ENCODE results near the gene CLNK.

CLNK gene

GRCh38 chr4:10671366-10671765, 13.2 kb downstream of the CLNK start:
- Histone ChIP-seq H3K27me3 (ENCODE audit: insufficient read depth, low read length) (no peaks in the 10 kb centered on the region), H3K36me3 (ENCODE audit: insufficient read depth, low read length) (no peaks in the 10 kb centered on the region), H3K4me1 (ENCODE audit: insufficient read depth, low read length) (no peaks in the 10 kb centered on the region), H2AFZ (ENCODE audit: low read depth, low read length) (no peak overlapping the region), H3K9me3 (ENCODE audit: low read length) (no peaks in the 10 kb centered on the region), H3K4me3 (ENCODE audit: low read length) (no peak overlapping the region)

DNA sequence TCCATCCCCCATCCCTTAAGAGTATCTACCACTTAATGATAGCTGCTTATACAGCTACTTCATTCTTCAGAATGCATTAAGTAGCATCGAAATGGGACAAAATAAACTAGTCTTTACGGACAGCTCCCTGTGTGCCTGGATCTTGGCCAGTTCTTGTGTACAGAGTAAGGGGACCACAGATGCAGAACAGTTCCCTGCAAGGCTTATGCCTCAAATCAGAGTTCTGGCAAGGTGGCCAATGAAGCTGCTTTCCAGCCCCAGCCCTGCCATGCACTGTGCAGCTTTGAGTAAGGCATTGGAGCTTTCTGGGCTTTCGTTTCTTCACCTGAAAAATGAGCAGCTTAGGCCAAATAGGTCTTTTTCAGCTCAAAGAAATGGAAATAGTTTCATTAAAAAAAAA, 14.2 kb downstream of the CLNK start:
- Histone ChIP-seq H2AFZ (ENCODE audit: low read depth, low read length) (no peak overlapping the region), H3K36me3 (ENCODE audit: insufficient read depth, low read length) (no peaks in the 10 kb centered on the region), H3K4me3 (ENCODE audit: low read length) (no peak overlapping the region), H3K27me3 (ENCODE audit: insufficient read depth, low read length) (no peaks in the 10 kb centered on the region), H3K9me3 (ENCODE audit: low read length) (no peaks in the 10 kb centered on the region), H3K4me1 (ENCODE audit: insufficient read depth, low read length) (no peaks in the 10 kb centered on the region)

GRCh38 chr4:10667701-10668326, 16.8 kb downstream of the CLNK start:
- Histone ChIP-seq H3K27me3 (ENCODE audit: insufficient read depth, low read length) (no peaks in the 10 kb centered on the region), H3K4me3 (ENCODE audit: low read length) (no peak overlapping the region), H2AFZ (ENCODE audit: low read depth, low read length) (no peak overlapping the region), H3K4me1 (ENCODE audit: insufficient read depth, low read length) (no peaks in the 10 kb centered on the region), H3K9me3 (ENCODE audit: low read length) (no peaks in the 10 kb centered on the region), H3K36me3 (ENCODE audit: insufficient read depth, low read length) (no peaks in the 10 kb centered on the region)

DNA sequence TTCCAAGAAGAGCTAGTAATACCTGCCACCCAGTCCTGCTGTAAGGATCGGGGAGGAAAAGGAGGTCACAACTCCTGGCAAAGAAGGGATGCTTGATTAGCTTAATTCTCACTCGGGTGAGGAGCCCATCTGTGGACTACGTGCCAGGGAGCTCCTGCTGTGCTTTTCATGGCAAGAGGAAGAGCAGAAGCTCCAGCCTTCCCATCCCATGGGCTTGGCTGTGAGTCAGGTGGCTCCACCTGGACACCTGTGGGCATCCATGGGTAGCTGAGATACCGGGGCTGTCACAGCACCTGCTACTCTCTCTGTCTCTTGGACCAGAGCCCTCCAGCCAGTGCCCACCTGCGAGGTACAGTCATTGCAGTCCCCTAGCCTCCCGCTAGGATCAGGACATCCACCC, 18.0 kb downstream of the CLNK start:
- no peaks in the 10 kb centered on the region for H3K4me1 ChIP-seq (ENCODE audit: insufficient read depth, low read length)
- no peaks in the 10 kb centered on the region for H3K9me3 ChIP-seq (ENCODE audit: low read length)
- H3K4me3 ChIP-seq (ENCODE audit: low read length) = no peak overlapping the region
- no peaks in the 10 kb centered on the region for H3K36me3 ChIP-seq (ENCODE audit: insufficient read depth, low read length)
- H2AFZ ChIP-seq (ENCODE audit: low read depth, low read length) = no peak overlapping the region
- H3K27me3 ChIP-seq (ENCODE audit: insufficient read depth, low read length) = no peaks in the 10 kb centered on the region

DNA sequence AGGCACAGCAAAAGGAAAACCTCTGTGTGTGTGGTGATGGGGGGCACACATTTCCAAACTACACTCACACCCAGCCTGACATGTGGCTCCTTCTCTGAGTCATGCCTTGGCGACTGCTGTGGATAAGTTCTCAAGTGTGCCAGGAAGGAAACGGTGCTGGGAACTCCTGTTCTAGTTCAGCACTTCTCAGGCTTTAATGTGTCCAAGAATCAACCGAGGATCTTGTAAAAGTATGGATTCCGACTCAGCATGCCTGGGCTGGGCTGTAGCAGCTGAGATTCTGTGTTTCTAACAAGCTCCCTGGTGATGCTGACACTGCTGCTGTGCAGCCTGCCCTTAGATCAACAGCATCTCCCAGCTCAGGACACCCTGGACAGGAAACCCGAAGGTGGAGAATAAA, 20.2 kb downstream of the CLNK start:
- H3K9me3 ChIP-seq (ENCODE audit: low read length) = no peaks in the 10 kb centered on the region
- no peaks in the 10 kb centered on the region for H3K27me3 ChIP-seq (ENCODE audit: insufficient read depth, low read length)
- no peak overlapping the region for H3K4me3 ChIP-seq (ENCODE audit: low read length)
- H3K36me3 ChIP-seq (ENCODE audit: insufficient read depth, low read length) = no peaks in the 10 kb centered on the region
- H2AFZ ChIP-seq (ENCODE audit: low read depth, low read length) = no peak overlapping the region
- H3K4me1 ChIP-seq (ENCODE audit: insufficient read depth, low read length) = no peaks in the 10 kb centered on the region

- H3K36me3 ChIP-seq (ENCODE audit: insufficient read depth, low read length) = no peaks in the 10 kb centered on the region
- no peaks in the 10 kb centered on the region for H3K9me3 ChIP-seq (ENCODE audit: low read length)
- no peak overlapping the region for H2AFZ ChIP-seq (ENCODE audit: low read depth, low read length)
- no peaks in the 10 kb centered on the region for H3K27me3 ChIP-seq (ENCODE audit: insufficient read depth, low read length)
- H3K4me1 ChIP-seq (ENCODE audit: insufficient read depth, low read length) = no peaks in the 10 kb centered on the region
- no peak overlapping the region for H3K4me3 ChIP-seq (ENCODE audit: low read length)
Measured at GRCh38 chr4:10662937-10663336, 21.6 kb downstream of the CLNK start.

- no peak overlapping the region for H3K4me3 ChIP-seq (ENCODE audit: low read length)
- no peaks in the 10 kb centered on the region for H3K4me1 ChIP-seq (ENCODE audit: insufficient read depth, low read length)
- no peaks in the 10 kb centered on the region for H3K36me3 ChIP-seq (ENCODE audit: insufficient read depth, low read length)
- H2AFZ ChIP-seq (ENCODE audit: low read depth, low read length) = no peak overlapping the region
- no peaks in the 10 kb centered on the region for H3K9me3 ChIP-seq (ENCODE audit: low read length)
- no peaks in the 10 kb centered on the region for H3K27me3 ChIP-seq (ENCODE audit: insufficient read depth, low read length)
Measured at GRCh38 chr4:10661047-10661446, 23.5 kb downstream of the CLNK start.

DNA sequence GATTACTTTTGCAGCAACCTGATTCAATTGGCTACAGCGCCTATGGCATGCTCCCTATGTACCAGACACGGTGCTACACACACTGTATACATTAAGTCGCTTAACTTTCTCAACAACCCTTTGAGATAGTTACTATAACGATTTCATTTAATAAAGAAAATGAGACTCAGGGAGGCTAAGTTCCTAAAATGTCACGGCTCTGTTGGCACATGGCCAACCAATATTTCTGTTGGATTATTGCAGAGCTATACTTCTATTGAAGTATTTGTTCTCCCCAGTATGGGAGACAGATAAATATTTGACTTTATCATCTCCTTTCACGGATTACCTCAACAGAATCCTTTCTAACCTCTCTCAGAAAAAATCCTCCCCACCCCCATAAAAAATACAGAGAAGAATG, 25.3 kb downstream of the CLNK start:
- H2AFZ ChIP-seq (ENCODE audit: low read depth, low read length) = no peak overlapping the region
- H3K36me3 ChIP-seq (ENCODE audit: insufficient read depth, low read length) = no peaks in the 10 kb centered on the region
- H3K9me3 ChIP-seq (ENCODE audit: low read length) = no peaks in the 10 kb centered on the region
- H3K4me3 ChIP-seq (ENCODE audit: low read length) = no peak overlapping the region
- H3K4me1 ChIP-seq (ENCODE audit: insufficient read depth, low read length) = no peaks in the 10 kb centered on the region
- H3K27me3 ChIP-seq (ENCODE audit: insufficient read depth, low read length) = no peaks in the 10 kb centered on the region

GRCh38 chr4:10656988-10657387, 27.6 kb downstream of the CLNK start:
- H3K4me3 ChIP-seq (ENCODE audit: low read length) = no peak overlapping the region
- no peaks in the 10 kb centered on the region for H3K9me3 ChIP-seq (ENCODE audit: low read length)
- H3K4me1 ChIP-seq (ENCODE audit: insufficient read depth, low read length) = no peaks in the 10 kb centered on the region
- no peak overlapping the region for H2AFZ ChIP-seq (ENCODE audit: low read depth, low read length)
- H3K36me3 ChIP-seq (ENCODE audit: insufficient read depth, low read length) = no peaks in the 10 kb centered on the region
- no peaks in the 10 kb centered on the region for H3K27me3 ChIP-seq (ENCODE audit: insufficient read depth, low read length)

DNA sequence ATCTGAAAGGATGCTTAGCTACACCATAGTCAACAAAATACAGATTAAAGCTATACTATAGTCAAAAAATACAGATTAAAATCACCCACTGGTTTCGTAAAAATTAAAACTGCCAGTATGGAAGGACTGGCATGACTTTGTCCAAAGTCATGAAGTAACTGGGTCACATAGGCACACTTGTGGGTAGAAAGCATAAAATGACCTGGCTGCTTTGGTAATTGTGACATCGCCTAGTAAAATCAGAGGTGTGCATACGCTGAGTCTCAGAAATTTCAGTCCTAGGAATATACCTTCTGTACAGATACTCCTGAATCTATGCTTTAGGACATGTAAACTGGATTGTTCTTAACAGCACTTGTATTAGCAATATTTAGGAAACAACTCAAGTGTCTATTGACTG, 28.1 kb downstream of the CLNK start:
- Histone ChIP-seq H3K4me1 (ENCODE audit: insufficient read depth, low read length) (no peaks in the 10 kb centered on the region), H2AFZ (ENCODE audit: low read depth, low read length) (no peak overlapping the region), H3K36me3 (ENCODE audit: insufficient read depth, low read length) (no peaks in the 10 kb centered on the region), H3K27me3 (ENCODE audit: insufficient read depth, low read length) (no peaks in the 10 kb centered on the region), H3K9me3 (ENCODE audit: low read length) (no peaks in the 10 kb centered on the region), H3K4me3 (ENCODE audit: low read length) (no peak overlapping the region)

- no peaks in the 10 kb centered on the region for H3K9me3 ChIP-seq (ENCODE audit: low read length)
- H3K27me3 ChIP-seq (ENCODE audit: insufficient read depth, low read length) = no peaks in the 10 kb centered on the region
- no peaks in the 10 kb centered on the region for H3K36me3 ChIP-seq (ENCODE audit: insufficient read depth, low read length)
- no peak overlapping the region for H3K4me3 ChIP-seq (ENCODE audit: low read length)
- no peaks in the 10 kb centered on the region for H3K4me1 ChIP-seq (ENCODE audit: insufficient read depth, low read length)
- no peak overlapping the region for H2AFZ ChIP-seq (ENCODE audit: low read depth, low read length)
Measured at GRCh38 chr4:10655968-10656367, 28.6 kb downstream of the CLNK start.

DNA sequence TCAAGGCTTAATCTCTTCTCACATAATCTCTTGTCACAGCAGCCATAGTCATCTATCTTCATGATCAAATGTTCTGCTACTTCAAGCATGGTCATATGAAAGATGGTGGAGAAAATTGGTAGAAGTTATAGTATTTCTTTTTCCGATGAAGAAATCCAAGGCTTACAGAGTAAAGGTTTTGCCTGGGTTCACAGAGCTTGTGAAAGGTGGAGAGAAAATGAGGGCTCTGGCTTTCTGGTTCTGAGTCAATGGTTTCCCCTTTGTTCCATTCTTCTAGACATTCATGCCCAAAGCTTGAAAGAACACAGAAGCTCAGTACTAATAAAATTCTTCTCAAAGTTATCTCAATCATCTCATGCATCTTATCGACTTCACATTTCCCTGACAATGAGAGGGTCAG, 36.1 kb downstream of the CLNK start:
- no peaks in the 10 kb centered on the region for H3K36me3 ChIP-seq (ENCODE audit: insufficient read depth, low read length)
- H3K27me3 ChIP-seq (ENCODE audit: insufficient read depth, low read length) = no peaks in the 10 kb centered on the region
- H2AFZ ChIP-seq (ENCODE audit: low read depth, low read length) = no peak overlapping the region
- H3K4me3 ChIP-seq (ENCODE audit: low read length) = no peak overlapping the region
- H3K9me3 ChIP-seq (ENCODE audit: low read length) = no peaks in the 10 kb centered on the region
- H3K4me1 ChIP-seq (ENCODE audit: insufficient read depth, low read length) = peaks cover 3% of the 10 kb centered on the region

DNA sequence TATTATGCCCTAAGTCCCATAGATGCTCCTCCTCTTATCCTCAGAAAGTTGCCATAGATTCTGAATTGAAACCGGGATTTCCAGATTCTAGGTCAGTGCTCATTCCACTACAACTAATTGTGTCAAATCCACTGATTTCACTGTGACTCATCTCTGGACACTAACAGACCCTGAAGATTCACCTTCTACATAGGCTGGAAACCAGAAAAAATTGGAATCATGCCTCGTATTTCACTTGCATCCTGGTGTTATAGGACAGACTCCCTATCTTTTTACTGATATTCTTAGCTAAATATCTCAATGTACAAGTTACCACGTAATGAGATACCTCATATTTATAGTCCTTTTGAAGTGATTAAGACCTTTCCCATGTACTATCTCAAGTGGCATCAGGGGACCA, 36.7 kb downstream of the CLNK start:
- peaks cover 3% of the 10 kb centered on the region for H3K4me1 ChIP-seq (ENCODE audit: insufficient read depth, low read length)

More for the DNA sequence above, 36.7 kb downstream of the CLNK start:
- H3K9me3 ChIP-seq (ENCODE audit: low read length) = no peaks in the 10 kb centered on the region
- H2AFZ ChIP-seq (ENCODE audit: low read depth, low read length) = no peak overlapping the region
- H3K36me3 ChIP-seq (ENCODE audit: insufficient read depth, low read length) = no peaks in the 10 kb centered on the region
- no peak overlapping the region for H3K4me3 ChIP-seq (ENCODE audit: low read length)
- H3K27me3 ChIP-seq (ENCODE audit: insufficient read depth, low read length) = no peaks in the 10 kb centered on the region
